Progenitor cell of endocrine pancreas (in vitro differentiated cells): ENCODE data around the gene RABL6. TPM values are rescaled to one million over a fixed set of nuclear protein-coding genes. Genes with fewer than 3 reads are reported as not detected.
A peak's percentile ranks its signal among the peaks of the same experiment; 100 is the strongest.

Experiments used
- DNase-seq: peaks from one replicate; pipeline ENCODE4 v3.0.0; 2021; ENCODE audit warnings: low spot score; ENCODE audit not compliant: unreplicated experiment
- H3K27ac Mint-ChIP-seq: 2 replicates; pipeline ENCODE4 v1.8.0; 2021; ENCODE audit warnings: mild to moderate bottlenecking, moderate library complexity, mixed read lengths
- H3K27me3 Mint-ChIP-seq: 2 replicates; pipeline ENCODE4 v1.8.0; 2021; ENCODE audit warnings: mixed read lengths
- H3K36me3 Mint-ChIP-seq: 2 replicates; pipeline ENCODE4 v1.8.0; 2022; ENCODE audit warnings: mixed read lengths; ENCODE audit not compliant: insufficient read depth
- H3K4me1 Mint-ChIP-seq: 2 replicates; pipeline ENCODE4 v1.8.0; 2021; ENCODE audit warnings: low read depth, mixed read lengths
- H3K4me3 Mint-ChIP-seq: 2 replicates; pipeline ENCODE4 v1.8.0; 2021; ENCODE audit warnings: low read depth, mild to moderate bottlenecking, moderate library complexity, mixed read lengths
- H3K9me3 Mint-ChIP-seq: 2 replicates; pipeline ENCODE4 v1.8.0; 2021; ENCODE audit warnings: low read depth, mixed read lengths
- long read RNA-seq: library from polyadenylated mRNA; unstranded; transcript quantifications from one replicate; pipeline ENCODE4 v2.0.0, GENCODE V29; 2020
- total RNA-seq: library from RNA; stranded (reverse); gene quantifications from 2 replicates; pipeline ENCODE4 v1.2.1, GENCODE V29; 2021
- TF ChIP-seq, protein P1 (sequence below): fragments of 200-600 bp; sonication (generic); IDR thresholded peaks from one replicate; pipeline ENCODE4 v1.5.0; 2021; ENCODE audit warnings: antibody characterized with exemption, mild to moderate bottlenecking; ENCODE audit not compliant: unreplicated experiment

Gene RABL6
- 129 and 130 TPM in 2 replicates for total RNA-seq
- long read RNA-seq, partial matches to known transcripts, result 0 of 2 reads
- long read RNA-seq, other reads (novel, unspliced or antisense), result 2 of 2 reads

GRCh38 chr9:136807281-136808074 lies at the start of gene RABL6:
TSS of gene RABL6 (plus strand) at chr9:136807948. CDS start at chr9:136808197, 249 bp downstream.
- no peaks in the 10 kb centered on the region for H3K9me3 Mint-ChIP-seq
- H3K4me3 Mint-ChIP-seq, result peak within 1 kb of the TSS; percentile 89
- DNase-seq, result peak; percentile 61
- H3K27me3 Mint-ChIP-seq, result no peaks in the 10 kb centered on the region
- TF ChIP-seq, protein P1, sequence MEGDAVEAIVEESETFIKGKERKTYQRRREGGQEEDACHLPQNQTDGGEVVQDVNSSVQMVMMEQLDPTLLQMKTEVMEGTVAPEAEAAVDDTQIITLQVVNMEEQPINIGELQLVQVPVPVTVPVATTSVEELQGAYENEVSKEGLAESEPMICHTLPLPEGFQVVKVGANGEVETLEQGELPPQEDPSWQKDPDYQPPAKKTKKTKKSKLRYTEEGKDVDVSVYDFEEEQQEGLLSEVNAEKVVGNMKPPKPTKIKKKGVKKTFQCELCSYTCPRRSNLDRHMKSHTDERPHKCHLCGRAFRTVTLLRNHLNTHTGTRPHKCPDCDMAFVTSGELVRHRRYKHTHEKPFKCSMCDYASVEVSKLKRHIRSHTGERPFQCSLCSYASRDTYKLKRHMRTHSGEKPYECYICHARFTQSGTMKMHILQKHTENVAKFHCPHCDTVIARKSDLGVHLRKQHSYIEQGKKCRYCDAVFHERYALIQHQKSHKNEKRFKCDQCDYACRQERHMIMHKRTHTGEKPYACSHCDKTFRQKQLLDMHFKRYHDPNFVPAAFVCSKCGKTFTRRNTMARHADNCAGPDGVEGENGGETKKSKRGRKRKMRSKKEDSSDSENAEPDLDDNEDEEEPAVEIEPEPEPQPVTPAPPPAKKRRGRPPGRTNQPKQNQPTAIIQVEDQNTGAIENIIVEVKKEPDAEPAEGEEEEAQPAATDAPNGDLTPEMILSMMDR, result no peak
- H3K36me3 Mint-ChIP-seq, result peaks cover 7% of the 10 kb centered on the region
- peak within 1 kb of the TSS; percentile 92 for H3K27ac Mint-ChIP-seq
- H3K4me1 Mint-ChIP-seq, result peaks cover 24% of the 10 kb centered on the region

DNA sequence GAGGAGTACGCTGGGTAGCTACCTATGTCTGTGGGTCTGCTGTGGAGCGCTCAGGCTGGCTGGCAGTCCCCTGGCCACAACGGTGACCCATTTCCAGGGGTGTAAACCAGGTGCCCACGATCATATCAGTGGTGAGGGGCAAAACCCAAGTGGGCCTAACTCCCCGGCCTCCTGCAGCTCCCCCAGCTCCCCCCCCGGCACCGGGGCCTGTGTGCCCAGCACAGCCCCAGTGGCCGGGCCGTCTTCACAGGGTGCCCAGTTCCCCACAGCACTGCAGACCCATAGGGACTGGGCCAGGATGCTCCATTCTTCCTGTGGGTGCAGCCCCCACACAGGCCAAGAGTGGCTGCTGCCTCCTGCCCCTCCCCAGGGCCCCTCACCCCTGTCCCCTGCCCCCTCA lies 48.7 kb upstream of the RABL6 start:
- TF ChIP-seq, protein P1, result no peak
- H3K4me3 Mint-ChIP-seq, result no peak overlapping the region
- no peaks in the 10 kb centered on the region for H3K36me3 Mint-ChIP-seq
- H3K27ac Mint-ChIP-seq, result no peak overlapping the region
- H3K27me3 Mint-ChIP-seq, result no peaks in the 10 kb centered on the region
- DNase-seq, result no peak
- H3K4me1 Mint-ChIP-seq, result no peaks in the 10 kb centered on the region
- H3K9me3 Mint-ChIP-seq, result no peaks in the 10 kb centered on the region

- no peaks in the 10 kb centered on the region for H3K27me3 Mint-ChIP-seq
- H3K27ac Mint-ChIP-seq, result no peak overlapping the region
Observed at GRCh38 chr9:136759436-136760325, 48.1 kb upstream of the RABL6 start.

GRCh38 chr9:136760424-136760823 lies 47.3 kb upstream of the RABL6 start:
- H3K9me3 Mint-ChIP-seq, result no peaks in the 10 kb centered on the region
- no peak for DNase-seq
- TF ChIP-seq, protein P1, result no peak
- H3K27me3 Mint-ChIP-seq, result no peaks in the 10 kb centered on the region
- H3K27ac Mint-ChIP-seq, result no peak overlapping the region
- no peak overlapping the region for H3K4me3 Mint-ChIP-seq
- no peaks in the 10 kb centered on the region for H3K36me3 Mint-ChIP-seq
- H3K4me1 Mint-ChIP-seq, result no peaks in the 10 kb centered on the region

More at GRCh38 chr9:136759436-136760325, 48.1 kb upstream of the RABL6 start:
- no peak for DNase-seq
- TF ChIP-seq, protein P1, result no peak
- no peaks in the 10 kb centered on the region for H3K4me1 Mint-ChIP-seq
- H3K9me3 Mint-ChIP-seq, result no peaks in the 10 kb centered on the region
- no peaks in the 10 kb centered on the region for H3K36me3 Mint-ChIP-seq
- H3K4me3 Mint-ChIP-seq, result no peak overlapping the region
